Nucleus accumbens (tissue), 56 donors: ENCODE results near the gene LGR6.
"Not testable (repeated sequence)": the region's sequence is repeated elsewhere in the genome, so short reads cannot be mapped to it uniquely, and the experiment has no call there.

Source experiments
- DNase-seq, 56 donors: peaks; one replicate each; lab custom pipeline; 2025; lab: John Stamatoyannopoulos, UW

LGR6 gene

DNA sequence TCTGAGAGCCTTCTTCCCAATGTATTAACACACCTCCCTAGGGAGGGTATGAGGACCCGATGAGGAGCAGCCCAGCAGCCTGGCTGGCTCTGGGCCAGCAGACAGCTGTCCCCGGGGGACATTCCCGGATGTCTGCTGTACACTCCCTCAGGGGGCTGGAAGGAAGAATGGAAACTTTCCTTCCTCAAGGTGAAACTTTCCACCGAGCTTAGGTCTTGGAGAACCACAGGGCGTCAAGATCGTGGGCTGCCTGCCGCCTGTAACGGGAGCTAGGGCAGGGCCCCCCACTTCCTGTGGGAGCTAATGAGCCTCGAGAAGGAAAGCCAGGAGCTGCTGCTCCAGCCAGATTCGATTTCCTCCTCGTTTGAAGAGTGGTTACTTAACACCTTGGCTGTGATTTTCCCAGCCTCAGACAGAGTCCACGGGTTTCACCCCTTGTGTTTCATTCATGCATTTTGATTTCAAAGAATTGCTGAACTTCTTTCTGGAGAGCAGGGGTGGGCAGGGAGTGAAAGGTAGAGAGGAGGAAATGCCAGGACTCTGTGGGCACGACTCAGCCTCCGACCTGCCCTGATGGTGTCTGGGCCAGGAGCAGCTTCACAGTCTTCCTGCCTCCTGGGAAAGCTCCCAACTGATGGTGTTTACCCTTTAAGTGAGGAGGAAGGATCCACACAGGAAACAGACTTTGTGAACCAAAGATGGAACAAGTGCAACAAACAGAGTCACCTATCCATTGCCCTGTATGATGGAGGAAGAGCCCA lies 118.5 kb downstream of the LGR6 start:
- DNase-seq, result no peak

GRCh38 chr1:202315576-202316168 lies 122.1 kb downstream of the LGR6 start:
- peak in 48 of 56 donors; percentile 4 to 83 (median 40) for DNase-seq

DNA sequence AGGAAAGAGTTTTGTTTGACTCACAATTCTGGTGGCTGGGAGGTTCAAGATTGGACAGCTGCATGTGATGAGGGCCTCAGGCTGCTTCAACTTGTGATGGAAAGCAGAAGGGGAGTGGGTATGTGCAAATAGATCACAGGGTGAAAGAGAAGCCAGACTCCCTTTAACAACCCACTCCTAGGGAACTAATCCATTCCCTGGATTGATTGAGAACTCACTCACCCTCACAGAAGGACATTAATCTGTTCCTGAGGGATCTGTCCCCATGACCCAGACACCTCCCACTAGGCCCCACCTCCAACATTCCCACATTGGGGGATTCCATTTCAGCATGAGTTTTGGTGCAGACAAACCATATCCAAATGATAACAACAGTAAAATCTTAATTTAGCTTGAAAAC lies 122.6 kb downstream of the LGR6 start:
- no peak for DNase-seq

DNA sequence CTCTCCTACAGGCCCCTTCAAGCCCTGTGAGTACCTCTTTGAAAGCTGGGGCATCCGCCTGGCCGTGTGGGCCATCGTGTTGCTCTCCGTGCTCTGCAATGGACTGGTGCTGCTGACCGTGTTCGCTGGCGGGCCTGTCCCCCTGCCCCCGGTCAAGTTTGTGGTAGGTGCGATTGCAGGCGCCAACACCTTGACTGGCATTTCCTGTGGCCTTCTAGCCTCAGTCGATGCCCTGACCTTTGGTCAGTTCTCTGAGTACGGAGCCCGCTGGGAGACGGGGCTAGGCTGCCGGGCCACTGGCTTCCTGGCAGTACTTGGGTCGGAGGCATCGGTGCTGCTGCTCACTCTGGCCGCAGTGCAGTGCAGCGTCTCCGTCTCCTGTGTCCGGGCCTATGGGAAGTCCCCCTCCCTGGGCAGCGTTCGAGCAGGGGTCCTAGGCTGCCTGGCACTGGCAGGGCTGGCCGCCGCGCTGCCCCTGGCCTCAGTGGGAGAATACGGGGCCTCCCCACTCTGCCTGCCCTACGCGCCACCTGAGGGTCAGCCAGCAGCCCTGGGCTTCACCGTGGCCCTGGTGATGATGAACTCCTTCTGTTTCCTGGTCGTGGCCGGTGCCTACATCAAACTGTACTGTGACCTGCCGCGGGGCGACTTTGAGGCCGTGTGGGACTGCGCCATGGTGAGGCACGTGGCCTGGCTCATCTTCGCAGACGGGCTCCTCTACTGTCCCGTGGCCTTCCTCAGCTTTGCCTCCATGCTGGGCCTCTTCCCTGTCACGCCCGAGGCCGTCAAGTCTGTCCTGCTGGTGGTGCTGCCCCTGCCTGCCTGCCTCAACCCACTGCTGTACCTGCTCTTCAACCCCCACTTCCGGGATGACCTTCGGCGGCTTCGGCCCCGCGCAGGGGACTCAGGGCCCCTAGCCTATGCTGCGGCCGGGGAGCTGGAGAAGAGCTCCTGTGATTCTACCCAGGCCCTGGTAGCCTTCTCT lies 124.6 kb downstream of the LGR6 start:
- no peak for DNase-seq

DNA sequence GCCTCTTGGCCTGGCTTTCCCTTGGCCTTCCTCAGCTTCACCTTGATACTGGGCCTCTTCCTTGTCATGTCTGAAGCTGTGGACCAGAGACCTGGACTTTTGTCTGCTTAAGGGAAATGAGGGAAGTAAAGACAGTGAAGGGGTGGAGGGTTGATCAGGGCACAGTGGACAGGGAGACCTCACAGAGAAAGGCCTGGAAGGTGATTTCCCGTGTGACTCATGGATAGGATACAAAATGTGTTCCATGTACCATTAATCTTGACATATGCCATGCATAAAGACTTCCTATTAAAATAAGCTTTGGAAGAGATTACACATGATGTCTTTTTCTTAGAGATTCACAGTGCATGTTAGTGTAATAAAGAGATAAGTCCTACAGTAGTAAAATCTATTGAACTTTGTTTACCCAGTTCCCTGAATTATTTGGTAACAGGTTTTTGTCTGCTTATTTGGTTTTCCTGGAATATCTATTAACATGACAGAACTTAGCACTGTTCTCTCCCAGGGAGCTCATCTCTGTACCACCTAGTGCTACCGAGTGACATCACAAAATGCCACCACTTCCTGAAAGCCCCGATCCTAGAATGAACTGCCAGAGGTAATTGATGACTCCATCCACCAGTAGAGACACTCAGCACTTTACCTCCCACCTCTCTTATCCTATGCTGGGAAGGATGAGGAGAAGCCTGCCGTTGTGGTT lies 125.9 kb downstream of the LGR6 start:
- DNase-seq, result no peak

DNA sequence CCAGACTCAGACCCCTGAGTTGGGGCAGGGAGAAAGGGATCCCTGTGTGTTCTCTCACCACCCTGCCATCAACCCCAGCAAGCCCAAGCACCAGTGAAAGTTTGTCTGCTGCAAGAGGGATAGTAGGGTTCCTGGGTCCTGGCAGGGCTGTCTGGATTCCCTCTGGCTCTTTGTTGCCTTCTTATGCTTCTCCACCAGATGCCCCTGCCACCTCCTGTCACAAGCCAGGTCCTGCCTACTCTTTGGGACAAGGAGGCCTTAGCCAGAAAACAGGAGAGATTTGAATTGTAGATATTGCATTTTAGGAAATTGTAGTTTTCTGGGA lies 126.4 kb downstream of the LGR6 start:
- DNase-seq, result no peak

DNA sequence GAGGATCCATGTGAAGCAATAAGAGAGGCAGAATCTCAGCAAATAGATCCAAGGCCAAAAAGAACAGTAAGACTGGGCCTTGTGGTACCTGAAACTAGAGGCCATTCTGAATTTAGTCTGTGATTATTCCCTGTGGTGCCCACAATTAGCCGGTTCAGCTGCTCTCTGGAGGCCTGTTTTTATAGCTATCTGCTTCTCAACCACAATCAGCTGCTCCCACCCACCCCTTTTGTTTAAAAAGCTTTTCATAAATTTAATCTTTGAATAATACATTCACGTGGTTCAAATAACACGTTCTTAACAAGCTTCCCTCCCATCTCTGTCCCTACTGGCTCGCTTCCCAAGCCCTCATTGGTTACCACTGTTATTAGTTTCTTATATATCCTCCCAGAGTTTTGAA lies 130.1 kb downstream of the LGR6 start:
- no peak for DNase-seq

DNA sequence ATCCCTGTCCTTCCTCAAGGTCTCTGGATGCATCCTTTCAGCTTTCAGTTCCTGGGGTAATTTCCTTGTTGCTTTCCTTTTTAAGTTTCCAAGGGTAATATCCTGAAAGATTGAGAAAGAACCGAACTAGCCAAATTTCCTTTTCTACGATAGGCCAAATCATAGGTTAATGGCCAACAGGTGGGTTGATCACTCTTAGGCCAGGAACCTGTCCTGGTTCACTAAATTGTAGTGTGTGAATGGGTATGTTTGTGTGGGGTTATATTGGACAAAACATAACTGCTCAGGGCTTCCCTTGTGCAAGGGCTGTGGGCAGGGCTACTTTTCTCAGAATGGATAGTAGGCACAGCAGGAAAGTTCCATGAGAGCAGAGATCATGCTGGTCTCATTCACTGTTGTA lies 131.0 kb downstream of the LGR6 start:
- no peak for DNase-seq

DNA sequence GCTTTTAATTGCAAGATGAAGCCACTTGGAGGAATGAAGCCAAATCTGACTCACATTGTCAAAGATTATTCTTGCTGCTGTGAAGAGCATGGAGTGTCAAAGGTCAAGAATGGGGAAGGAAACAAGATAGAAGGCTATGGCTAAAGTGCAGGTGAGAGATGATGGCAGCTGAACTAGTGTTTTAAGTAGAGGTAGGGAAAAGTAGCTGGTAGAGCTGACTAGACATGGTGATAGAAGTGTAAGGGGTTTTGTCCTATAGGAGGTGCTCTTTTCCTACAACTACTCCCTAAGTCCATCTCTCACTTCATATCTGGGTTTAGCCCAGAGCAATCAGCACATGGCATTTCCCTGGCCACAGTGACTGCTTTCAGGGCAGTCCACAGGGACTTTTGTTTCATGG lies 136.3 kb downstream of the LGR6 start:
- DNase-seq, result no peak

- no peak for DNase-seq
Observed at GRCh38 chr1:202333861-202334260, 140.3 kb downstream of the LGR6 start.

GRCh38 chr1:202343652-202344349 lies 150.2 kb downstream of the LGR6 start:
- no peak for DNase-seq

- no peak for DNase-seq
Observed at GRCh38 chr1:202348005-202348508, 154.5 kb downstream of the LGR6 start.

- DNase-seq, result peak; percentile 78 to 100 (median 98)
Observed at GRCh38 chr1:202348509-202349205, 155.1 kb downstream of the LGR6 start, which contains the start of gene PPP1R12B. Gene PPP1R12B (plus strand): TSS chr1:202348699. CDS start chr1:202348852, 153 bp downstream.

GRCh38 chr1:202349206-202349928 lies 155.8 kb downstream of the LGR6 start:
- DNase-seq, result peak in 7 of 56 donors; percentile 17 to 37 (median 26)

- DNase-seq, result no peak
Observed at GRCh38 chr1:202351725-202352124, 158.1 kb downstream of the LGR6 start.

DNA sequence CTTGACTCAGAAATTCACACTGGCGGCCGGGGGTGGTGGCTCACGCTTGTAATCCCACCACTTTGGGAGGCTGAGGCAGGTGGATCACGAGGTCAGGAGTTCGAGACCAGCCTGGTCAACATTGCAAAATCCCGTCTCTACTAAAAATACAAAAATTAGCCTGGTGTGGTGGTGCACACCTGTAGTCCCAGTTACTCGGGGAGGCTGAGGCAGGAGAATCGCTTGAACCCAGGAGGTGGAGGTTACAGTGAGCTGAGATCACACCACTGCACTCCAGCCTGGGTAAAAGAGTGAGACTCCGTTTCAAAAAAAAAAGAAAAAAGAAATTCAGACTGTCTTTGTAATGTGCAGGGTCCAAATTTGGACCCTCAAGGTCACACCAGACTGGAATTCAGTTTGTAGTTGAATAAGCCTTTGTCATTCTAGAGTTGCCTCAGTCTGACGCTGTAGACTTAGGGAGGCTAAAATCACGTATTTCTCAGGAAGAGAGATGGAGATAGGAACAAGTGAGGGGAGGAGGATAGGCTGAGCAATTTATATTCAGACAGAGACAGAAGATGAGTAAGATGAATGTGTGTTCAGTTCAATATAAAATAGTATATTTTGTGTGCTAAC lies 159.1 kb downstream of the LGR6 start:
- DNase-seq, result not testable (repeated sequence)

DNA sequence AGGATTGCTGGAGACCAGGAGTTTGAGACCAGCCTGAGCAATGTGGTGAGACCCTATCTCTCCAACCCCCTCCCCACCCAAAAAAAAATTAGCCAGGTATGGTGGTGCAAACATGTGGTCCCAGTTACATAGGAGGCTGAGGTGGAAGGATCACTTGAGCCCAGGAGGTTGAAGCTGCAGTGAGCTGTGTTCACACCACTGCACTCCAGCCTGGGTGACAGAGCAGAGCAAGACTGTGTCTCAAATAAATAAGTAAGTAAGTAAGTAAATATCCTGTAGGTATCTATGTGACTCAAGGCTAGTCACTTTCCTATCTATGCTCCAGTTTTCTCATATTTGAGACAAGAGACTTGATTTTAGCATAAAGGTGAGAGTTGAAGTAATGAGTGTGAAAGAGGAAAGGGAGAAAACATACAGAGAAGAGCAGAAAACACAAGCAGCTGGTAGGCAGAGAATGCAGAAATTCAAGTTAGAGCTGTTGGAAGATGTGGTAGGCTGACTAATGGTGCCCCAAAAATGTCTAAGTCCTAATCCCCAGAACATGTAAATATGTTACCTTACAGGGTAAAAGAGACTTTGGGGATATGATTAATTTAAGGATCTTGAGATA lies 162.4 kb downstream of the LGR6 start:
- no peak for DNase-seq
